ENCODE data around the gene GPHB5. TPM values are rescaled to one million over a fixed set of nuclear protein-coding genes. Genes with fewer than 3 reads are reported as not detected.
"Not testable (repeated sequence)": the region's sequence is repeated elsewhere in the genome, so short reads cannot be mapped to it uniquely, and the experiment has no call there.

GPHB5 gene
- polyA plus RNA-seq, 10 donors = not detected

DNA sequence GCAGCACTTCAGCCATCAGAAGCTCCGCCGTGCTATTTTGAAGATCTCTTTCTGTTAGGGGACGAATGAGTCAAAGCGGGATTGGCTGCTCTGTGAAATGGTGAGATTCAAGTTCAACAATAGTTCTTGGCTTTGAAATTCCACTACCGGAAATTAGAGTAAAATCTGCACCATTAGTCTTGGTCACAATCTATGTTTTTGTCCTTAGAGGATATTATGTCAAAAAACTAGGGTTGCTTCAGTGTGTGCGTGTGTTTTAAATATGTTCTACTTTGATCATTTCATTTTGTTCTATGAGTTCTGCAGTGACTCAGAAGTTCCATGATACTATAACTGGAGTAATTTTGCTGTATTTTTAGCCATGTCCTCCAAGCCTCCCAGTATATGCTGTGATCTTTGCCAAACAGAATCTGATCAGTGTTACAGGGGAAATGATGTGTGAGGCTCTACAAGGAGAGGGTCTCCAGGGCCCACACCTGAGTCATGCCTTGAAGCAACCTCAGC lies 22.6 kb downstream of the GPHB5 start:
- DNase-seq = peak; percentile 60 to 79 (median 72)

DNA sequence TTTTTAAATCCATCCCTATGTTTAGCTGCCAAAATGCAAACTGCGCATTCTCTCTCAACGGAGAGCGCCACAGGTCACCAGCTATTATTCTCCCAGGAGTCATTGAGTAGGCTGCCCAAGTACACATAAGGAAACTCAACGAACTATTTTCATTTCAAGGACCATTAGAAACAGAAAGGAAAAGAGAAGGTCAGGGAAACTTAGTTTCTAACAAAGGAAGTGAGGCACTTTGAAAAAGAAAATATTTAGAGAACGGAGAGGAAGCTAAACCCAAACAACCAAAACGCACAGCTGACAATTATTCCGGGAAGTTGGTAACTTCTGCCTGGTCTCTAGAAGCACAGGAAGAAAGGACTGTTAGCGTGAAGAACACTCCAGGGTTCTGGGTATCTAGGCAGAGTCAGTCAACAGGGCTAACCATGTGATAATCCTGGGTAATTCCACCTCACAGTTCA lies 23.5 kb downstream of the GPHB5 start:
- DNase-seq = no peak

DNA sequence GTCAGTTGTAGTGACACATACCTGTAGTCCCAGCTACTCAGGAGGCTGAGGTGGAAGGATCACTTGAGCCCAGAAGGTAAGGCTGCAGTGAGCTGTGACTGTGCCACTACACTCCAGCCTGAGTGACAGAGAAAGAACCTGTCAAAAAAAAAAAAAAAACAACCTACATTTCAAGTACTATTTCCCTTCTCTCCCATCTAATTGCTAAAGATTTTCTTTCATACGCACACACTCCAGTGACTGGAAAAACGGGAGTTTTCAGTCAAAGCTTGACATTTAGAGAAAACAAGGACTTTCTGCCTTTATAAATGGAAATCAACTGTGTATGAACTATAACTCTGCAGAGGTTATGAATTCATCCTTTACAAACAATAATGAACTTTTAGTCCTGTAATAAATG lies 25.9 kb downstream of the GPHB5 start:
- DNase-seq = no peak

DNA sequence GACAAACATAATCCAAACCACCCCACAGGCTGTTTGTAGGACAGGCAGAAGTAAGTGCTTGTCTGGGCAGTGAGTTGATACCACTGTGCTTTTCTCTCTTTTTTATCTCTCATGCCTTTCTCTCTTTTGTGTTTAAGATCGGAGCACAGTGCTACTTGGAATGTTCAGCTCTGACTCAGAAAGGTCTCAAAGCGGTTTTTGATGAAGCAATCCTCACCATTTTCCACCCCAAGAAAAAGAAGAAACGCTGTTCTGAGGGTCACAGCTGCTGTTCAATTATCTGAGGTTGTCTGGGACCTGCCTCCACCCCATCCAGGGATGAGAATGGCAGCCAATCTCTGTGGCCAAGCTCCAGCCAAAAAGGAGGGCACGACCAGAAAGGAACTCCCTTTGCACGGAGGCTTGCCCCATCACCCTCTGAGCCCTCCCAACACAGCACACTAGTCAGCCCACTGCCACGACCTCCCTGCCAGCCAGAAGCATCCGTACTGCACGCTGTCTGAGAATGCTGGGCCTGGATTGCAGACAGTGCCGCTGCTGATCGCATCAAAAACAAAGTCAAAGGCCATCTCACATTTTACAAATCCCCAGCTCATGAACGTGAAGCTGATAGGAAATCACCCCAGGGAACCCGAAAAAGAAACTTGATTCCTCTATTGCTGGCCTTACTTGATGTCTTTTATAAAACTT lies 27.8 kb downstream of the GPHB5 start:
- DNase-seq = no peak

DNA sequence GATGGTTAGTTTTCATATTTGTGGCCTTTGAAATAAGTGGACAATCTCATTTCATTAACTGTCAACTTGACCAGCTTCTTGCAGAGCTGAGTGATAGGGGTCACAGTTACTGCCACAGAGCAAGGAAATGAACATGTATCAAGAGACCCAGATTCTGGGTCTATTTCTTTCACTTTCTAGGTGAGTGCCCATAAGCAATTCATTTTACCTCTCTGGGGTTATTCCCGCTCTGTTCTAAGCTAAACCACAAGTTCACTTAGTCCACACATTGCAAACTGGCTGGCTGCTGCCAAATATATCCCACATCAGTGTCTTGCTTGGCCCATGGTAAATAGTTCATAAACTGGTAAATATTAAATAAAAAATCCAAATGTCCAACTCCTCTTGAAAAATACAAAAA lies 29.9 kb downstream of the GPHB5 start:
- DNase-seq = no peak

DNA sequence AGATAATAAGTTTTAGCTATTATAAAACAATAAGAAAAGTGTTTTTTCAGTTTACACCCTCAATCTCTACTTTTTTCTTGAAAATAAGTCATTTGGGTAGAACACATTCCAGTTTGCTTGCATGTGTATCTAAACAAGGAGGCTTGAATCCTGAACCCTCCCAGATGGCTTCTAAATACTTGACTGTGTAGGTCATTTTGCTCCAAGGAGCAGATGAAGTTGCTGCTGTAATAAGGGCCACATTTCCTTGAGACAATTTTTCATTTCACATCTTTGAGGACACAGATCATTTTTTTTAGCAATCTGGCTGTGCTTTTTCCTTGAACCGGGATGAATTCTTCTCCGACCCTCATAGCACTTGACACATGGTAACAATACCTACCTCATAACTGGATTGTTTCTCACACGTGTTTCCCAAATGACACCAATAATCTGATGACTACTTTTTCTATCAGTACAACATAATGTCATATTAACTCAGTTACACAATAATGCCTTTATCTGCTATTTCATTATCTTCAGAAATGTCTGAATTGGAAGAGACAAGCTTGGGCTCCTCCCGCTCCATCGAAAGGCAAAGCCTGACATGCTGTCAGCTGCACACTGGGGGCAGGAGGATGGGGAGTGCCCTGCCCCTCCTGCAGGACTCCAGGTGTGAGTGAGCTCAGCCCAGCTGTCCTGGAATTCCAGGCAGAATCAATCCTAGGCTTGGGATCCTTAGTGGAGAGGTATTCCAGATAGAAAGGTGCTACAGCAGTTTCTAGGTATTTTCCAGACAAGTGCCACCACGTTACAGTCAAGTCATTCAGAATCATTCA lies 30.9 kb downstream of the GPHB5 start:
- no peak for DNase-seq

DNA sequence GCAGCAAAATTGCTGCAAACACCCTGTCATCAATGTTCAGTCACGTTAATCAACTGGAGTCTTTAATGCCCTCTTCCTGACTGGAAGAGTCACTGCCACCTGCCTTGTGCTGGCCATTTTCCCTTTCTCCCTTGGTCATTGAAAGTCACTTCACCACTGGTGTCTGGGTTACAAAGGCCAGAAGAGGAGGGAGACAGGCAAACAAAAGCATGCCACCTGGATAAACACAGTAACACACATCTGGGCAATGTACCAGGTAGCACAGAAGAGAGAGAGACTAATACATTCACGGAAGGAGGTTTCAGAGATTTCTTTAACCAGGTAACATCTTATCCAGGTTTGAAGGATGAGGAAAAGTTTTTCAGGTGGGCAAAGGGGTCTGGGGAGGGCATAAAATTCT lies 32.7 kb downstream of the GPHB5 start:
- no peak for DNase-seq

DNA sequence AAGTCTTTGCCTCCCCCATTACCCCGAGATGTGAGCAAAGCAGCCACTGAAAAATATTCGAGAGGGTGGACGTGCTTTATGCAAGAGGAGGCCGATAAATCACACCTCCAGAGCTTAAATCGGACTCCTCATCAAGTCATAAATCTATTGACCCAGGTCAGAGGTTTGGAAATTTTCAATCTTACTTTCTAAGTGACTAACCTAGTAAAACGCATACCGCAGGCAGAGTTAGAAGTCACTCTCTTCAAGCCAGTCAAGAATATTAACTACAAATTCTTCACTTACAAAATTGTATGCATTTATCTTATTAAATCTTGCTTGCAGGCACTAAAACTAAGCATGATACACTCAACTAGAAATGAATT lies 34.9 kb downstream of the GPHB5 start:
- no peak for DNase-seq

DNA sequence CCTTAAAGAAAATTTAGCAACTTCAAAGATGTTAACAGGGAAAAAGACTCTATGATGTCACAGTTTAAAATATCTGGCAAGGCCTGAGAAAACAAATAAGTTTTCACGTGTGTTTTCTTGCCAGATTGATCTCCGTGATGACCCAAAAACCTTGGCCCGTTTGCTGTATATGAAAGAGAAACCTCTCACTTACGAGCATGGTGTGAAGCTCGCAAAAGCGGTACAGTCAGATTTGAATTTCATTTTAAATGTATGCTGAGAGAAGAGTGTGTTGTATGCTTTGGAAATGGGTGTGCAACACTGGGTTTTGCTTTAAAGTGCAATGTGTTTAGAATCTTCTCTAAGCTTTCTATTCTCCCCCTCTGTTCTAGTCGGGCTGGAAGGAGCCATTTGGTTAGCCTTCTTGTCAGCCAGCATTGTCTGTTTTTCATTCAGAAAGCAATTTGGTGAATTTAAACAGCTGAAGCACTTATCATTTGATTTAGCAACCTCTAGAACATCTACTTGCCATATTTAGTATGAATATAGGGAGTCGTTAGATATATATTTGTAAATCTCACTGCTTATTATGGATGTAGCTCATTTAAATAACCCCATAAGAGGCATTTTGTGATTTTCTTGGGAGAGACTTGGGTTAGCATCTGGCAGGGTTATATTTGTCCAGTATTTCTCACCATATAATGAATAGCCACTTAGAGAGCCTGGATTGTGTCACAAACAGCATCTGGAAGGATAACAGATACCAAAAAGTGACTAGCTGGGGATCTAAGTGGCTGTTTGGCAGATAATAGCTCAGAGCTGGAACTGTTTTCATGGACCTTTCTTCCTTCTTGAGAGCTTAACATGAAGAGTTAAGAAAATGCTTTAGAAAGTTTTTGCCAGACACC lies 35.5 kb downstream of the GPHB5 start:
- DNase-seq = no peak

DNA sequence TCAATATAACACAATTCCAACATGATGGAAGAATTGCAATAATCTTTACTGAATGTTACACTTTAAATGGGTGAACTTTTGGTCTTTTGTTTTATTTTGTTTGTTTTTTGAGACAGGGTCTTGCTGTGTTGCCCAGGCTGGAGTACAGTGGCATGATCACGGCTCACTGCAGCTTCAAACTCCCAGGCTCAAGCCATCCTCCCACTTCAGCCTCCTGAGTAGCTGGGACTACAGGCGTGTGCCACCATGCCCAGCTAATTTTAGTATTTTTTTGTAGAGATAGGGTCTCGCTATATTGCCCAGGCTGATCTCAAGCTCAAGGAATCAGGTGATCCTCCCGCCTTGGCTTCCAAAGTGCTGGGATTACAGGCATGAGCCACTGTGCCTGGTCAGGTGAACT lies 38.8 kb downstream of the GPHB5 start:
- DNase-seq = not testable (repeated sequence)

DNA sequence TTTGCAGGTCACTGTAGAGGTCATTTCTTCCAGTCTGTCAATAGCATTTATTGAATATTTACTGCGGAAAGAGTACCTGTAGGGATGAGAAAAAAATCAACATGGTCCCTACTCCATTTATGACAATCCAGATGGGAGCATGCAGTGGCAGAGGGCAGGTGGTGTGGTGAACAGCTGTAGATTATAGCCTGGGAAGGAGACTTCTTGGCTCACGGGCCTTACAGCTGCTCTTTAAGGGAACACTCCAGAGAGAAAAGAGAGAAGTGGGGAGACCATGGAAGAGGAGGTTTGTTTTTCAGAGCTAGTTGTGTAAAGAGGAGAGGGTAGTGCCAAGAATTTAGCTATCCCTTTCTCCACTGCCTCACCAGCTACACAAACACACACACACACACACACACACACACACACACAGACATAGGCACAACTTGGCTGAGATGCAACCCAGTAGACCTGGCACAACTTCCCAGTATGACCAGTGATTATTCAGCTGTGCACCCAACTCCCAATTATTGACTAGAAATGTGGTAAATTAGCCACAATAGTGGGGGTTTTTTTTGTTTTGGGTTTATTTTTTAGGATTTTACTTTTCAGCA lies 41.0 kb downstream of the GPHB5 start:
- DNase-seq = peak in 1 of 3 donors; percentile 49

DNA sequence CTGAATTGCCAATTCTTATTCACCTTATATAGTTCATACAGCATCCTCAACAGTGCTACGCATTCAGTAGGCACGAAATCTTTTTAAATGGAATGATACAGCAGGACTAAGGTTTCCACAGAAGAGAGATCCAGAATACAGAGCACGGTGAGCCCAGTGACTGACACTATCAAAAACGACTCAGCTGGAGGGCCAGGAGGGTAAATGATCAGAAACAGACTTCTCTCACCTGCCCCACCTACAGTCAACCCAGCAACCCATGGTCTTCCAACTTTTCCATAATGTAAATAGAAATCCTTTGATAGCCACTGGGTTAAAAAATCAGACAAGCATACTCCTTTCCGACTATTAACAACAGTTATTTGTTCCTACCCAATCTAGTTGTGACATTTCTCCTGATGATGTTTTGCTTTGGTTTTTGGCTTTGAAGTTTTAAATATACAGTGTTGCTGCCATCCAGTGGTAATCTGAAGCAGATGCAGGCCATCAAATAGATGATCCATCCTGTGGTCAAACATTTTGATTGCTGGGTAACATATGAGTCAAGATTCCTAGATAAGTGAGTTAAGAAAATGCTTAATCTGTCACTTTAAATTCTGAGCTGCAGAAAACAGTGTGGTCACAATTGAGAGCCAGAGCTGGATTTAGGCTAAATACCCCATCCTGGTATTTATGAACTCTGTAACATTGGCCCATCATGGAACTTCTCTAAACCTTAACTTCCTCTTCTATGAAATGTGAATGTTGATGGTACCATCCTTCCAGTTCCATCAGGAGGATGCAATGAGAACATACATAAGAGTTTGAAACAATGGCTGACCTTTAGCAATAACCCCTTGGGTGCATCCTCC lies 42.0 kb downstream of the GPHB5 start:
- peak; percentile 38 to 71 (median 47) for DNase-seq

DNA sequence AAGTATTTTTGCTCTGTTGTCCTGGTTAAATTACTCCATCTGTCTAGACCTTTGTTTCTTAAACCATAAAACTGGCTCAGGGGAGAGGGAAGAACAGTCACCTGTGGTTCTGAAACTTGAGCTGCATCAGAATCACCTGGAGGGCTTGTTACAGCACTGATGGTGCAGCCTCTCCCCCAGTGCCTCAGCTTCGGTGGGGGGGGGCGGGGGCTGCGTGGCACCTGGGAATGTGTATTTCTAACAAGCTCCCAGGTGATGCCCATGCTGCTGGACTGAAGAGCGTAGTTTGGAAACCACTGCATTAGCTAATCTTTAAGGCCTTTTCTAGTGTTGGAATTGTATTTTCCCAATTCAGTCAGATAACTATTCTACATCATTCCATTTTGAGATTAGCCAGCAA lies 42.7 kb downstream of the GPHB5 start:
- no peak for DNase-seq

DNA sequence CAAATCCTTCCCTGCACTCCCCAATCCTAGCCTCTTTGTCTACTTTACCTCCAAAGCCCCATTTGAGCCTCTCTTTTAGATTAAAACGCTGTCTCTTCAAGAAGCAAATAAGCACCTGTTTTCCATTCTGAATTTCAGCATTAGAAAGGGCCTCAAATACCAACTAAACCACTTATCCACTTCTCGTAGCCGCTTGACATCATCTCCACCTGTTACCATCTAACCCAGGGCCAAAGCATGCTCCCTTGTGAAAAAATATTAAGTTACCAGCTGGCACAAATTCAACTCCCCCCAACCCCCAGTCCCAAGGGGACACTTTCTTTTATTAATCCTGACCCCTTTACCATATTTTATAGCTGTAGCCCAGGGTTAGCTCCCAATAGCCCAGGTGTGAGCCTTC lies 43.1 kb downstream of the GPHB5 start:
- no peak for DNase-seq

DNA sequence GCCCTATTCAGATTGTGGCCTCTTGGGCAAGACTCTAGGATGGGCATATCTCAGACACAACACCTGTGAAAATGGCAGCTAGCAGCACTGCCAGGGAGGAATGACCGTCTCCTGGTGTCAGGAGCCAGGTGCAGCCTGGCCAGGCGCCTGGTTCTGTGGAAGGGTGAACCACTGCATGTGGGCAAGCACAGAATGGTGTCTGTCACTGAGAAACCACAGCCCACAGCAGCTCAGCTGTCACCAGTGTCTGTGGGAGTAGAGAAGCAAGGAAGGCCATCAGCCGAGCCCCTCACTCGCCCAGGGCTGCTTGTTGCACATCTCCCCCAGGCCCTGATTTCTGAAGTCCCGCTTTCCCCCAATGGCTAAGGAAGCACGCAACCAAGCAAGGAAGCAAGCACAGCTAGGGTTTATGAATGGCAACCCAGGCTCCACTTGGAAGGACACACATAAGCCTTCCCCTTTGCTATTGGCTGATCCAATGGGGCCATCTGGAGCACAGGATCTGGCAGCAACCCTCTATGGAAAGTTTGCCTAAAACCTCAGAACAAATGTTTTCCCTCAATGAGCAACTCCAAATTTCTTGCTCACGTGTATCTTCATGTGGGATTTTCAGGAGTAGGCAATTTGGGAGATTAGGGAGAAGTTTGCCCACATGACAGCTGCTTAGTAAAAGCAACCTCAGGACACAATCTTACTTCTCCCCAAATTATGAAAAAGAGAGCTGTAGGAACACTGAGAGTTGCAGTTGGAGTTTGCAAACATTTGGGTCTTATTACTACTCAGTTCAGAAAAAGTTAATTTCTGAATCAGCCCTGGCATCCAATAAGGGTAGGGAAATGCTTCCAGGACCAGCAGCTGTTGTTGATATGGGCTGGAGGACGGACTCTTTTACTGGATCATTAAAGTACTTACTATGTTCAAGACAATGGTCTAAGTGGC lies 44.7 kb downstream of the GPHB5 start:
- DNase-seq = peak; percentile 62 to 83 (median 73)

DNA sequence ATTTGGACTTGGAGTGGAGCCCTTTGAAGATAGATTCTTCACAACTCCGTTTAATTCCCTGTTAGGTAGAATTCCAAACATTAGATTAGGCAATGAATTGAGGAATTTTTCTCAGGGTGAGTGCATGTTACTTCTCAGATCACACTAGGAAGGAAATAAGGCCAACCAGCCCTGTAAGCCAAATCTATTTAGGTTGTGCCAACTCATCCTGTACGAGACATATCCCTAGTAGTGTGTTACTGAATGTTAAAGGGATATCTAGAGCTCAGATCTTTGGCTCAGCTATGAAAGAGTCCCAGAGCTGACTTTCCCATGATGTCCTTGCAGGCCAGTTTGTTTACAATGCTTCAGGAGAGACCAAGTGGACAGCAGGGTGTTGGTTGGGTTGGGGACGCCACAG lies 45.6 kb downstream of the GPHB5 start:
- peak in 1 of 3 donors; percentile 30 for DNase-seq

DNA sequence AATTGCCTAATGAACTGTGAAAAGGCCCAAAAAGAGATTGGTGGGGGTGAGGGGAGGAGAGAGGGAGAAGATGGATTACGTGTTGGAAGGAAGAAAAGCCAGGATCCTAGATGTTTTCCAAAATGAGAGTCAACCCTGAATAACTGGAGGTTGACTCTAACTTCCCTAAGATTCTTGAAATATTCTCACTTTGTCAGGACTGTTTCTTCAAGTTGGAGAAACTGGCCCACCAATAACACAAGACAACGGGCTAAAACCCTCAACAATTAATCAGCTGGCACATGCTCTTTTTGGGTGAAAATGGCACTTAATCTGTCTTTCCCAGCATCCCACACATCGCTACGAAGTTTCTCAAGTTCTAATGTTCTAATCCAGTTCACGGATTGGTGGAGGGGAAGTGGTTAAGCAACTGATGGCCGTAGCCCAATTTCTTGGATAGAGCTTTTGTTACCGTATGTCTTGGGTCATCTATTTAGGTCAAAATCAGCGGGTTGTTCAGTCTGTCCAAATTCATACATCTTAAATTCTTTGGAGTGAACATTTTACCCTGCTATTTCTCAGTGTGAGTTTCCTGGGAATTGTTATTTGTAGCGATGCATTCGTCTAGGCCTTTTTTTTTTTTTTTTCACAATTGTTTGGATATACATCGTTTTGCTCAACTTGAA lies 49.0 kb downstream of the GPHB5 start:
- DNase-seq = no peak

DNA sequence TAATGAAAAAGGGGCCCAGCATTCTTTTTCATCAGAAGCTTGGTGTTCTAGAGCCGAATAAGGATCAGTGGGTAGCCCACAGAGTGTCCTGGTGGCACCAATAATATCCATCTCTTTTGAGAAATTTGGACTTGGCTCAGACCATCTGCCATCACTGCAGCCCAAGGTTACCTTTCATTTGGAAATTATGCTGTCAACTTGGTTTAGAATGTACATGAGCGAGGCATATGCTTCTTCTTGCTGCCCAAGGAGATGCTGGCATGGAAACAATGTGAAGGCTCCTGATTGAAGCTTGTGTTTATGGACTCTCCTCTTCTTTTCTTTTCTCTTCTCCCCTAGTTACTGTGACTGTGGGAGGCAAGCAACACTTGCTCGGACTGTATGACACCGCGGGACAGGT lies 50.0 kb downstream of the GPHB5 start:
- DNase-seq = no peak

DNA sequence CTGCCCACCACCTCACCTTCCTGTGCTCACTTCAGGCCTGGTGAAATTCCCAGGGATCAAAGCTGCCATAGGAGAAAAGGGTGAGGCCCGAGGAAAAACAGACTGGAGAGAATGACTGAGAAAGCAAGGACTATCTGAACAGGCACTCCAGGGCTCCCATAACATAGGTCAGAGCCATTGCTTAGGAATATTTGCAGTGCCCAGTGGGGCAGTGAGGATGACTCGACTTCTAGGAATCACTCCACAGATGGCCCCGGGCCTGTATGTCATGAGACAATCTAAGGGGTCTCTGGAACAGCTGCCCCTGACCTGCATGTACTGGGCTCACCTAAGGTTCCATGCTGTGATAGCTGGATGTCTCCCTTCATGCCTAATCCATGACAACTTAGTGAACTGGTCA lies 51.6 kb downstream of the GPHB5 start:
- DNase-seq = no peak
